Loucy (cell line): ENCODE data around the gene ZCRB1.
"Not testable (repeated sequence)": the region's sequence is repeated elsewhere in the genome, so short reads cannot be mapped to it uniquely, and the experiment has no call there.

Source experiments
- H2AFZ ChIP-seq: fragments of 200-600 bp; sonication (generic); 2 replicates; pipeline ENCODE4 v1.6.0; 2016; ENCODE audit warnings: antibody characterized with exemption, mild to moderate bottlenecking, low read length, moderate library complexity
- H3F3A ChIP-seq: fragments of 200-600 bp; 2 replicates; pipeline ENCODE4 v1.6.0; 2016; ENCODE audit warnings: antibody characterized with exemption, low read depth, mild to moderate bottlenecking
- H3K27me3 ChIP-seq: fragments of 200-600 bp; sonication (generic); 2 replicates; pipeline ENCODE4 v1.6.1; 2014; ENCODE audit warnings: low read length, mild to moderate bottlenecking; ENCODE audit not compliant: insufficient read depth, poor library complexity, severe bottlenecking
- H3K36me3 ChIP-seq: fragments of 200-600 bp; sonication (generic); 2 replicates; pipeline ENCODE4 v1.6.1; 2016; ENCODE audit warnings: low read length; ENCODE audit not compliant: insufficient read depth
- H3K4me1 ChIP-seq: fragments of 200-600 bp; sonication (generic); 2 replicates; pipeline ENCODE4 v1.5.1; 2014; ENCODE audit warnings: low read length, mild to moderate bottlenecking; ENCODE audit not compliant: insufficient read depth, poor library complexity, severe bottlenecking
- H3K4me2 ChIP-seq: fragments of 200-600 bp; sonication (generic); 2 replicates; pipeline ENCODE4 v1.6.0; 2014; ENCODE audit warnings: antibody characterized with exemption, low read length, low read depth, mild to moderate bottlenecking; ENCODE audit not compliant: poor library complexity, severe bottlenecking
- H3K4me3 ChIP-seq: fragments of 200-600 bp; sonication (generic); 2 replicates; pipeline ENCODE4 v1.5.1; 2014; ENCODE audit warnings: low read length, mild to moderate bottlenecking, mixed read lengths; ENCODE audit not compliant: poor library complexity, severe bottlenecking
- H3K79me2 ChIP-seq: fragments of 200-600 bp; sonication (generic); 2 replicates; pipeline ENCODE4 v1.6.1; 2014; ENCODE audit warnings: low read length; ENCODE audit not compliant: insufficient read depth
- H3K9ac ChIP-seq: fragments of 200-600 bp; sonication (generic); 2 replicates; pipeline ENCODE4 v1.6.0; 2014; ENCODE audit warnings: mild to moderate bottlenecking, low read depth, low read length, moderate library complexity; ENCODE audit not compliant: poor library complexity, severe bottlenecking
- H3K9me2 ChIP-seq: fragments of 200-600 bp; sonication (generic); replicated peaks from 2 replicates; pipeline ENCODE4 v1.6.1; 2016; ENCODE audit warnings: low read depth, low read length, mixed read lengths
- H3K9me3 ChIP-seq: fragments of 200-600 bp; sonication (generic); 2 replicates; pipeline ENCODE4 v1.6.1; 2014; ENCODE audit warnings: mild to moderate bottlenecking, antibody characterized with exemption, low read length, low read depth; ENCODE audit not compliant: insufficient read depth
- H4K20me1 ChIP-seq: fragments of 200-600 bp; sonication (generic); 2 replicates; pipeline ENCODE4 v1.6.0; 2014; ENCODE audit warnings: antibody characterized with exemption, low read length, mild to moderate bottlenecking; ENCODE audit not compliant: insufficient read depth, poor library complexity, severe bottlenecking
- CTCF ChIP-seq: fragments of 200-600 bp; sonication (generic); conservative IDR thresholded peaks from 2 replicates; pipeline ENCODE4 v1.5.1; 2014; ENCODE audit warnings: mild to moderate bottlenecking, antibody characterized with exemption, low read length
- EZH2phosphoT487 ChIP-seq: fragments of 200-600 bp; IDR thresholded peaks from 2 replicates; pipeline ENCODE4 v1.6.1; 2018; ENCODE audit warnings: antibody characterized with exemption, mild to moderate bottlenecking, moderate library complexity, borderline replicate concordance

Gene ZCRB1

DNA sequence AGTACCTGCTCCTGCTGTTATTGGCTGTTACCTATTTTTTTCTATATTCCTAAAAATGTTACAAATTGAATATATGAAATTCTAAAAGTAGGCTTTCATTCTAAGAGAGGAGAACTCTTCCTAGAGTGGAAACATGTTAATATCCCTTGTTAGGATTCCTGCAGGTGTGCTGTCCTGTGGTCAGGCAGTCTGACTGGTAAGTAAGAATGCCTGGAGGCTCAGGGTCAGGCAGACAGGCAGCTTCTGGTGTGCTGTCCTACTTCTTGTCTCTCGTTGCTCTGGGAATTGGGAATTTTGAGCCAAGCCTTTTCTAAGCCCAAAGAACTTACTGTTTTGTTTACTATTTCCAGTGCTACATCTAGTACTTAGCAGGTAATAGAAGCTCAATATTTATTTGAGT, 10.4 kb upstream of the ZCRB1 start:
- H3K4me3 ChIP-seq: no peak overlapping the region
- H3K9me2 ChIP-seq: no peaks in the 10 kb centered on the region
- H3F3A ChIP-seq: no peaks in the 10 kb centered on the region
- H3K36me3 ChIP-seq: peaks cover 16% of the 10 kb centered on the region
- H4K20me1 ChIP-seq: peaks cover 76% of the 10 kb centered on the region
- H3K79me2 ChIP-seq: peaks cover 89% of the 10 kb centered on the region
- no peak overlapping the region for H2AFZ ChIP-seq
- H3K9me3 ChIP-seq: no peaks in the 10 kb centered on the region
- H3K4me2 ChIP-seq: no peak overlapping the region
- no peaks in the 10 kb centered on the region for H3K27me3 ChIP-seq
- H3K4me1 ChIP-seq: peaks cover 41% of the 10 kb centered on the region
- no peak overlapping the region for H3K9ac ChIP-seq
- TF ChIP-seq CTCF (no peak), EZH2phosphoT487 (no peak)

GRCh38 chr12:42332301-42333285, 6.7 kb upstream of the ZCRB1 start:
- TF ChIP-seq EZH2phosphoT487 (no peak), CTCF (peak; percentile 75)
- Histone ChIP-seq H3K36me3 (peaks cover 16% of the 10 kb centered on the region), H3K4me2 (peak overlapping the region; percentile 55), H3K4me1 (peaks cover 46% of the 10 kb centered on the region), H3K9me3 (no peaks in the 10 kb centered on the region), H3K27me3 (no peaks in the 10 kb centered on the region), H3K4me3 (peak overlapping the region; percentile 14), H3K9me2 (no peaks in the 10 kb centered on the region), H3F3A (no peaks in the 10 kb centered on the region), H4K20me1 (peaks cover 72% of the 10 kb centered on the region), H3K9ac (peak overlapping the region; percentile 3), H2AFZ (no peak overlapping the region), H3K79me2 (peaks cover 93% of the 10 kb centered on the region)

DNA sequence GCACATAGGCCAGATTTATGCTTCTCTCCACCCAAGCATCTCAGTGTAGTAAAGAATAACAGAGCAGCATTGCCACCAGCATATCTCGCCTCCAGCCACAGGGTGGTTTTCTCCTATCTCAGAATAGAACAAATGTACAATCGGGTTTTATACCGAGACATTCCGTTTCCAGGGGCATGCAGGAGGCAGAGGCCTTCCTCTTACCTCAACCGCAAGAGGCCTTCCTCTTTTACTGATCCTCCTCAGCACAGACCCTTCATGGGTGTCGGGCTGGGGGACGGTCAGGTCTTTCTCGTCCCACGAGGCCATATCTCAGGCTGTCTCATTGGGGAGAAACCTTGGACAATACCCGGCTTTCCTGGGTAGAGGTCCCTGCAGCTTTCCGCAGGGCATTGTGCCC, 4.2 kb upstream of the ZCRB1 start:
- Histone ChIP-seq H3K79me2 (peaks cover 93% of the 10 kb centered on the region), H3K4me3 (peak overlapping the region; percentile 15), H3K4me1 (peaks cover 57% of the 10 kb centered on the region), H3K4me2 (peak overlapping the region; percentile 91), H4K20me1 (peaks cover 76% of the 10 kb centered on the region)
- H3K9me2 ChIP-seq, H2AFZ ChIP-seq, H3K9me3 ChIP-seq, H3F3A ChIP-seq, H3K36me3 ChIP-seq, H3K27me3 ChIP-seq, H3K9ac ChIP-seq: not testable (repeated sequence)
